ENCODE data around the gene GTPBP1.

The GTPBP1 gene

GRCh38 chr22:38704654-38705234 lies 1.0 kb upstream of the GTPBP1 start:
- no peak for DNase-seq

GRCh38 chr22:38706101-38706900 lies 557 bp downstream of the GTPBP1 start:
- DNase-seq, result peak; percentile 45

- DNase-seq, result no peak
Measured at GRCh38 chr22:38706901-38707195, 1.1 kb downstream of the GTPBP1 start.

- peak; percentile 61 for DNase-seq
Measured at GRCh38 chr22:38707346-38707745, 1.6 kb downstream of the GTPBP1 start.

GRCh38 chr22:38707984-38708383 lies 2.2 kb downstream of the GTPBP1 start:
- DNase-seq, result no peak

GRCh38 chr22:38709306-38709705 lies 3.6 kb downstream of the GTPBP1 start:
- no peak for DNase-seq

- DNase-seq, result no peak
Measured at GRCh38 chr22:38710351-38710750, 4.6 kb downstream of the GTPBP1 start.

- no peak for DNase-seq
Measured at GRCh38 chr22:38710866-38711265, 5.1 kb downstream of the GTPBP1 start.

GRCh38 chr22:38712486-38713207 lies 6.9 kb downstream of the GTPBP1 start:
- no peak for DNase-seq

GRCh38 chr22:38713921-38714320 lies 8.2 kb downstream of the GTPBP1 start:
- no peak for DNase-seq

GRCh38 chr22:38715176-38715764 lies 9.5 kb downstream of the GTPBP1 start:
- DNase-seq, result no peak

GRCh38 chr22:38715852-38716251 lies 10.1 kb downstream of the GTPBP1 start:
- DNase-seq, result no peak

- DNase-seq, result no peak
Measured at GRCh38 chr22:38716271-38716670, 10.5 kb downstream of the GTPBP1 start.

GRCh38 chr22:38716826-38717225 lies 11.1 kb downstream of the GTPBP1 start:
- no peak for DNase-seq

GRCh38 chr22:38717244-38717643 lies 11.5 kb downstream of the GTPBP1 start:
- DNase-seq, result no peak

- DNase-seq, result no peak
Measured at GRCh38 chr22:38718414-38718813, 12.7 kb downstream of the GTPBP1 start.

- no peak for DNase-seq
Measured at GRCh38 chr22:38719196-38719595, 13.5 kb downstream of the GTPBP1 start.

GRCh38 chr22:38720350-38720749 lies 14.6 kb downstream of the GTPBP1 start:
- no peak for DNase-seq

- no peak for DNase-seq
Measured at GRCh38 chr22:38721551-38721950, 15.8 kb downstream of the GTPBP1 start.

- no peak for DNase-seq
Measured at GRCh38 chr22:38724176-38724575, 18.4 kb downstream of the GTPBP1 start.

GRCh38 chr22:38724926-38725571 lies 19.3 kb downstream of the GTPBP1 start:
- peak; percentile 50 for DNase-seq

- no peak for DNase-seq
Measured at GRCh38 chr22:38725900-38726655, 20.3 kb downstream of the GTPBP1 start.

GRCh38 chr22:38727123-38727522 lies 21.4 kb downstream of the GTPBP1 start:
- no peak for DNase-seq

Measured in activated CD4-positive, alpha-beta T cell treated with anti-CD3 and anti-CD28 coated beads, Interleukin-2, Interleukin-6, amounts not matched to agents 100 ng/mL and 50 ng/mL, durations not matched to agents 16 hours and 8 hours (primary cell).